Measurements from ENCODE around the gene PDK1.

DNA sequence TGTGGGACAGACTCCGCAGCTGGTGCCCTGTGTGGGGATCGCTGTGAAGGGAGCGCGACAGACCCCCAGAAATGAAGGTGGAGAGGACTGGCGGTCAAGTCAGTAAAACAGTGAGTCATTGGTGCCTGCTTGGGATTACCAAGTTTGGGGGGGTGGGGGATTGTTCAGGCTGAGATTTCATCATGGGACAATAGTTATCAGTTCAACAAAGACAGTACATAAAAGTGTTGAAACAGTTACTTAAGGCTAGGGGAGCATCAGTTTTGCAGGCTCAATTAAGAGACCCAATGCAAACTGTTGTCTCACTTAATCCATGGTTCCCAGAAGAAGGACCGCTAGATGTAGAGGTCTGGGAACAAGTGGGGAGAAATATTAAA lies 42.4 kb upstream of the PDK1 start:
- TF ChIP-seq, protein P1, sequence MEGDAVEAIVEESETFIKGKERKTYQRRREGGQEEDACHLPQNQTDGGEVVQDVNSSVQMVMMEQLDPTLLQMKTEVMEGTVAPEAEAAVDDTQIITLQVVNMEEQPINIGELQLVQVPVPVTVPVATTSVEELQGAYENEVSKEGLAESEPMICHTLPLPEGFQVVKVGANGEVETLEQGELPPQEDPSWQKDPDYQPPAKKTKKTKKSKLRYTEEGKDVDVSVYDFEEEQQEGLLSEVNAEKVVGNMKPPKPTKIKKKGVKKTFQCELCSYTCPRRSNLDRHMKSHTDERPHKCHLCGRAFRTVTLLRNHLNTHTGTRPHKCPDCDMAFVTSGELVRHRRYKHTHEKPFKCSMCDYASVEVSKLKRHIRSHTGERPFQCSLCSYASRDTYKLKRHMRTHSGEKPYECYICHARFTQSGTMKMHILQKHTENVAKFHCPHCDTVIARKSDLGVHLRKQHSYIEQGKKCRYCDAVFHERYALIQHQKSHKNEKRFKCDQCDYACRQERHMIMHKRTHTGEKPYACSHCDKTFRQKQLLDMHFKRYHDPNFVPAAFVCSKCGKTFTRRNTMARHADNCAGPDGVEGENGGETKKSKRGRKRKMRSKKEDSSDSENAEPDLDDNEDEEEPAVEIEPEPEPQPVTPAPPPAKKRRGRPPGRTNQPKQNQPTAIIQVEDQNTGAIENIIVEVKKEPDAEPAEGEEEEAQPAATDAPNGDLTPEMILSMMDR (IDR thresholded peaks at IDR 0.05 in 8 of 11, conservative IDR thresholded peaks at IDR 0.05 in 3 of 11), result no peak
- TF ChIP-seq POLR2A (IDR thresholded peaks at IDR 0.05), result no peak

Measured in spleen (tissue), 7 donors.